OCI-LY1 (cell line): Measurements from ENCODE around the gene HCN1.

Experiments used
- H2AFZ ChIP-seq: fragments of 200-600 bp; sonication (generic), shearing (Covaris generic); 2 replicates; pipeline ENCODE4 v1.6.0; 2014; ENCODE audit warnings: antibody characterized with exemption, mild to moderate bottlenecking, low read length
- H3F3A ChIP-seq: fragments of 200-600 bp; sonication (generic), shearing (Covaris generic); 2 replicates; pipeline ENCODE4 v1.6.0; 2014; ENCODE audit warnings: mild to moderate bottlenecking, antibody characterized with exemption, low read length, moderate library complexity; ENCODE audit not compliant: insufficient read depth
- H3K27ac ChIP-seq: fragments of 200-600 bp; sonication (generic); 2 replicates; pipeline ENCODE4 v1.5.1; 2014; ENCODE audit warnings: low read length, mixed run types, mild to moderate bottlenecking, low read depth; ENCODE audit not compliant: poor library complexity, severe bottlenecking
- H3K27me3 ChIP-seq: fragments of 200-600 bp; sonication (generic); 2 replicates; pipeline ENCODE4 v1.6.0; 2014; ENCODE audit warnings: antibody characterized with exemption, mild to moderate bottlenecking, low read length, moderate library complexity; ENCODE audit not compliant: insufficient read depth
- H3K36me3 ChIP-seq: fragments of 200-600 bp; sonication (generic); 2 replicates; pipeline ENCODE4 v1.6.1; 2014; ENCODE audit warnings: mild to moderate bottlenecking, antibody characterized with exemption, low read length, moderate library complexity, mixed read lengths; ENCODE audit not compliant: insufficient read depth
- H3K4me1 ChIP-seq: fragments of 200-600 bp; sonication (generic); 2 replicates; pipeline ENCODE4 v1.5.1; 2014; ENCODE audit warnings: mild to moderate bottlenecking, low read length, moderate library complexity; ENCODE audit not compliant: insufficient read depth, severe bottlenecking
- H3K4me2 ChIP-seq: fragments of 200-600 bp; sonication (generic), shearing (Covaris generic); 2 replicates; pipeline ENCODE4 v1.6.1; 2014; ENCODE audit warnings: low read length
- H3K4me3 ChIP-seq: fragments of 200-600 bp; sonication (generic); 2 replicates; pipeline ENCODE4 v1.5.1; 2014; ENCODE audit warnings: low read length, low read depth, mild to moderate bottlenecking, mixed read lengths; ENCODE audit not compliant: poor library complexity, severe bottlenecking
- H3K79me2 ChIP-seq: fragments of 200-600 bp; shearing (Covaris generic); 2 replicates; pipeline ENCODE4 v1.6.1; 2016; ENCODE audit warnings: mixed run types, low read length, mixed read lengths; ENCODE audit not compliant: insufficient read depth
- H3K9ac ChIP-seq: fragments of 200-600 bp; sonication (generic), shearing (Covaris generic); 2 replicates; pipeline ENCODE4 v1.6.1; 2014; ENCODE audit warnings: mild to moderate bottlenecking, low read length, mixed read lengths
- H3K9me2 ChIP-seq: fragments of 200-600 bp; sonication (generic), shearing (Covaris generic); 2 replicates; pipeline ENCODE4 v1.6.1; 2014; ENCODE audit warnings: low read depth, mild to moderate bottlenecking, low read length, mixed read lengths
- H3K9me3 ChIP-seq: fragments of 200-600 bp; shearing (Covaris generic); 2 replicates; pipeline ENCODE4 v1.6.1; 2014; ENCODE audit warnings: low read length, mixed read lengths
- H4K20me1 ChIP-seq: fragments of 200-600 bp; sonication (generic), shearing (Covaris generic); 2 replicates; pipeline ENCODE4 v1.6.0; 2016; ENCODE audit warnings: mild to moderate bottlenecking, low read length; ENCODE audit not compliant: insufficient read depth
- CTCF ChIP-seq: fragments of 200-600 bp; sonication (generic), shearing (Covaris generic); IDR thresholded peaks from 2 replicates; pipeline ENCODE4 v1.5.1; 2017; ENCODE audit warnings: mild to moderate bottlenecking, antibody characterized with exemption, low read length, moderate library complexity, mixed read lengths
- EZH2 ChIP-seq: fragments of 200-600 bp; sonication (generic), shearing (Covaris generic); IDR thresholded peaks from 2 replicates; pipeline ENCODE4 v1.8.0; 2017; ENCODE audit warnings: borderline replicate concordance, mixed run types, mild to moderate bottlenecking, antibody characterized with exemption, low read length, moderate library complexity, mixed read lengths

The HCN1 gene

DNA sequence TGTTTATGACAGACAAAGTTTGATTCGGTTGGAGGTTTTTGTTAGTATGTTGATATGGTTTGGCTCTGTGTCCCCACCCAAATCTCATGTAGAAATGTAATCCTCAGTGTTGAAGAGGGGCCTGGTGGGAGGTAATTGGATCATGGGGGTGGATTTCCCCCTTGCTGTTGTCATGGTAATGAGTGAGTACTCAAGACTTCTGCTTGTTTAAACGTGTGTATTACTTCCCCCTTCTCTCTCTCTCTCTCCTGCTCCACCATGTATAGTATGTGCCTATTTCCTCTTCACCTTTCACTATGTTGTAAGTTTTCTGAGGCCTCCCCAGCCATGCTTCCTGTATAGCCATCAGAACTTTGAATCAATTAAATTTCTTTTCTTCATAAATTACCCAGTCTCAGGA, 415.1 kb downstream of the HCN1 start:
- Histone ChIP-seq H3K4me2 (no peak overlapping the region), H3K9ac (no peak overlapping the region), H3K9me2 (no peaks in the 10 kb centered on the region), H3K27ac (no peak overlapping the region), H3K36me3 (no peaks in the 10 kb centered on the region), H4K20me1 (no peaks in the 10 kb centered on the region), H3F3A (no peaks in the 10 kb centered on the region), H2AFZ (no peak overlapping the region), H3K4me3 (no peak overlapping the region), H3K9me3 (no peaks in the 10 kb centered on the region), H3K79me2 (no peaks in the 10 kb centered on the region), H3K27me3 (no peaks in the 10 kb centered on the region), H3K4me1 (no peaks in the 10 kb centered on the region)
- TF ChIP-seq CTCF (no peak), EZH2 (no peak)

- Histone ChIP-seq H3K9me3 (no peaks in the 10 kb centered on the region), H3K27me3 (no peaks in the 10 kb centered on the region), H3K9ac (no peak overlapping the region), H3F3A (no peaks in the 10 kb centered on the region), H3K9me2 (no peaks in the 10 kb centered on the region), H3K4me1 (no peaks in the 10 kb centered on the region), H2AFZ (no peak overlapping the region), H3K4me3 (no peak overlapping the region), H4K20me1 (no peaks in the 10 kb centered on the region), H3K36me3 (no peaks in the 10 kb centered on the region), H3K27ac (no peak overlapping the region), H3K79me2 (no peaks in the 10 kb centered on the region), H3K4me2 (no peak overlapping the region)
- no peak for TF ChIP-seq CTCF
- TF ChIP-seq EZH2 = no peak
Observed at GRCh38 chr5:45279109-45279508, 417.1 kb downstream of the HCN1 start.

DNA sequence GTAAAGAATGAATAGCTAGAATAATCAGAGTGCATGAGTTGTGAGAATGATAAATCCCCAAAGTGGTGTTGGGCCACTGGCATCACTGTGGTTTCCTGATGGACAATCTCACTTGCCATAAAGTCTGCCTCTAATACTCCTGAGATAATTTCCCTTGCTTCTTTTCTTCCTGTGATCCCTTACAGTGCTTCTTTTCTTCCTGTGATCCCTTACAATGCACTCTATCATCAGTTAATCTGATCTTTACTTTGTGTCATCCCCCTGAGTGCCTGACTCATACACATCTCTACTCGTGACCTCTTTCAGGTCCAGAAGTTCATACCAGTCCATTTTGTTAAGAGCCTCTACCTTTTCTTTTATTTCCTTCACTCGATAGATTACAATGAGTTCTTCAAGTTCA, 418.3 kb downstream of the HCN1 start:
- no peaks in the 10 kb centered on the region for H3K4me1 ChIP-seq
- H3K9ac ChIP-seq = no peak overlapping the region
- H3K27ac ChIP-seq = no peak overlapping the region
- no peak overlapping the region for H3K4me2 ChIP-seq
- no peaks in the 10 kb centered on the region for H3K27me3 ChIP-seq
- H2AFZ ChIP-seq = no peak overlapping the region
- no peaks in the 10 kb centered on the region for H4K20me1 ChIP-seq
- H3K79me2 ChIP-seq = no peaks in the 10 kb centered on the region
- no peak for TF ChIP-seq EZH2
- TF ChIP-seq CTCF = no peak
- H3K9me3 ChIP-seq = no peaks in the 10 kb centered on the region
- no peaks in the 10 kb centered on the region for H3K9me2 ChIP-seq
- no peak overlapping the region for H3K4me3 ChIP-seq
- no peaks in the 10 kb centered on the region for H3K36me3 ChIP-seq
- no peaks in the 10 kb centered on the region for H3F3A ChIP-seq
